ENCODE results near the gene PPP2R1B.

Gene PPP2R1B

GRCh38 chr11:111765984-111766833 lies at the start of gene PPP2R1B:
PPP2R1B (minus strand) TSS chr11:111766389; CDS start chr11:111766361, 28 bp downstream.
- peak; percentile 72 for DNase-seq (ENCODE audit: low read depth)
- no peak for TF ChIP-seq CTCF (IDR thresholded peaks at IDR 0.05; ENCODE audit: insufficient read depth, low read depth, low read length, missing control alignments)
- peak within 1 kb of the TSS; percentile 89 for H3K4me3 ChIP-seq (ENCODE audit: low read length)

- H3K4me3 ChIP-seq (ENCODE audit: low read length), result no peak overlapping the region
- no peak for TF ChIP-seq CTCF (IDR thresholded peaks at IDR 0.05; ENCODE audit: insufficient read depth, low read depth, low read length, missing control alignments)
- DNase-seq (ENCODE audit: low read depth), result no peak
These were observed 49.3 kb upstream of the PPP2R1B start for GRCh38 chr11:111815489-111815888.

GRCh38 chr11:111814557-111815320 lies 48.5 kb upstream of the PPP2R1B start:
- H3K4me3 ChIP-seq (ENCODE audit: low read length), result no peak overlapping the region
- no peak for DNase-seq (ENCODE audit: low read depth)
- no peak for TF ChIP-seq CTCF (IDR thresholded peaks at IDR 0.05; ENCODE audit: insufficient read depth, low read depth, low read length, missing control alignments)

GRCh38 chr11:111814106-111814505 lies 47.9 kb upstream of the PPP2R1B start:
- TF ChIP-seq CTCF (IDR thresholded peaks at IDR 0.05; ENCODE audit: insufficient read depth, low read depth, low read length, missing control alignments), result no peak
- no peak overlapping the region for H3K4me3 ChIP-seq (ENCODE audit: low read length)
- no peak for DNase-seq (ENCODE audit: low read depth)

GRCh38 chr11:111812211-111812610 lies 46.0 kb upstream of the PPP2R1B start:
- H3K4me3 ChIP-seq (ENCODE audit: low read length), result no peak overlapping the region
- TF ChIP-seq CTCF (IDR thresholded peaks at IDR 0.05; ENCODE audit: insufficient read depth, low read depth, low read length, missing control alignments), result no peak
- DNase-seq (ENCODE audit: low read depth), result no peak

- no peak for DNase-seq (ENCODE audit: low read depth)
- no peak overlapping the region for H3K4me3 ChIP-seq (ENCODE audit: low read length)
- TF ChIP-seq CTCF (IDR thresholded peaks at IDR 0.05; ENCODE audit: insufficient read depth, low read depth, low read length, missing control alignments), result no peak
These were observed 45.3 kb upstream of the PPP2R1B start for GRCh38 chr11:111811445-111811844.
